GM18508 (cell line): ENCODE measurements around the gene BTNL9.
"Not testable (repeated sequence)": the region's sequence is repeated elsewhere in the genome, so short reads cannot be mapped to it uniquely, and the experiment has no call there.

ENCODE experiments used
- ATAC-seq: cut with Tn5 transposase; IDR thresholded peaks from one replicate; pipeline ENCODE4 v1.9.1; 2021; ENCODE audit warnings: moderate number of reproducible peaks; ENCODE audit not compliant: insufficient read depth, unreplicated experiment

BTNL9 gene

DNA sequence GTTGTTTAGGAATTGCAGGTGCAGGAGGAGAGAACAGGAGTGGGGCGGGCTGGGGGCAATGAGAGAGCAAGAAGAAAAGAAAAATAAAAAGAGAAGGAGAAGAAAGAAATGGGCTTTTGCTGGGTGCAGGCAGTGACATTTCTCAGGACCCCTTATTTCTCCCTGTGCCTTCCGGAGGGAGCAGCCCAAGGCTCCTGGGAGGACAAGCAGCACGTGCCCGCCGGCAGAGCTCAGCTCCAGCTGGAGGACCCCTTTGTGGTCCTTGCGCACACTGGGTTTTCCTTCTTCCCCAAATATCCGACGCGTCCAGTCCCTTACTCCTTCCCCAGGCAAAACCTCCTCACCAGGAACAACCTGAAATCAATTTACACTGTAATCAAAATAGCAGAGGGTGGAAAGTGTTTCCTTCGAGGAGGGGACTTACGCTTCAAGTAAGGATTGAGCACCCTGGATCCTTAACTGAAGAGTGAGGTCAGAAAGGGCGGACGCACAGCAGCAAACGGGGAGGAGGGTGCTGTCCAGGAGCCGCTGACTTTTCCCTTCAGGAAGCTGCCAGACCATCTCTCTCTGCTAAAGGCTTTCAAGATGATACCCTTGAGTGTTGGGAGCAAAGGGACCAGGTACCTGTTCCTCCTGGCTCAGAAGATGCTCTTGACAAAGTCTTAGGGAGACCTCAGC lies 2.1 kb downstream of the BTNL9 start:
- ATAC-seq, result no peak

DNA sequence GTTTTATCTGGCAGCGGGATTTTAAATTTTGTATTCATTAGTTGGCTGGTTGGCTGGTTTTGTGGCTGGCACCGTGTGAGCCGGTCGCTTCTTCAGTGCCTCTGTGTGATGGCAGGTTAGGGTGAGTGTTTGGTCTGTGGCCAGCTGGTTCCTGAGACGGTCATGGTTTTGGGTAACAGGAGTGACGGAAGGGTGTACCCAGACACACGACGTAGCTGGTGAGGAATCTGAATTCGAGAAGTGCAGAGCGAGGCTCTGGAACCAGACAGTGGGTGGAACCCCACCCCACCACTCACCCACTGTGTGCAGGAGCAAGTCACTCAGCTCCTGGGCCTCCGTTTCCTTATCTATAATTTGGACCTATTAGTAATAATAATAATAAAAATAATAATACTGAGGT lies 2.7 kb downstream of the BTNL9 start:
- no peak for ATAC-seq

DNA sequence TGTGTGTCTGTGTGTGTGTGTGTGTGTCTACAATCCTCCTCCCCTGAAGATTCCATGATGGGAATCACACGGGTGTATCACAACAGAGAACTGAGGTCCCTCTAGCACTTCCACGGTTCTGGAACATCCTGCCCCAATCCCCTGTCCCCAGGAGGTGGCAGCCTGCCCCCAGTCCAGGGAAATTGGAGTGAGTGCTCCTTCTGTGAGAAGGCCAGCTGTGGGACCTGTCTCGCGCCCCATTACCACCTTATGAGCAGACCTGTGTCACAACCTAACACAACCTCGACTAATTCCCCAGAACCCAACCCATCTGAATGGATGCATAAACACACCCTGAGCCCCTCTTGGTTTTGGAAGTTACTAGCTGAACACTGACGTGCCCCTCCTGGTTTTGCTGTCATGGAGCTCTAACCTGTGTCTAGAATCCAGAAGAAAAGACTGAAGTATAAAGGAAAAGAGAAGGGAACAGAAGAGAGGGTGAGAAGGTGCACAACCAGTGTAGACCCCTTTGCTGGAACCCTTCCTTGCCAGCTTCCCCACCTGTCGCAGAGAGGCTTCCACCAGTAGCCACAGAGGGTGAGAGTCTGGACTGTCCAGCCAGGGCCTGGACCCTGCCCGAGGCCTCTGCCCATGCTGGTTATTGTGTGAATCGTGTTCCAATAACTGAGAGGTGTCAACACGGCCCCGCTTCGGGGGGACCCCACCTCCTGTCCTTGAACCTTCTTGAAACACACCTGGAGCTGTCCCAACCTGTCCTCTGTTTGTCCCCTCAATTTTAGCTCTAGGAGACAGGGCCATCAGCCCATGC lies 3.4 kb downstream of the BTNL9 start:
- ATAC-seq, result no peak

DNA sequence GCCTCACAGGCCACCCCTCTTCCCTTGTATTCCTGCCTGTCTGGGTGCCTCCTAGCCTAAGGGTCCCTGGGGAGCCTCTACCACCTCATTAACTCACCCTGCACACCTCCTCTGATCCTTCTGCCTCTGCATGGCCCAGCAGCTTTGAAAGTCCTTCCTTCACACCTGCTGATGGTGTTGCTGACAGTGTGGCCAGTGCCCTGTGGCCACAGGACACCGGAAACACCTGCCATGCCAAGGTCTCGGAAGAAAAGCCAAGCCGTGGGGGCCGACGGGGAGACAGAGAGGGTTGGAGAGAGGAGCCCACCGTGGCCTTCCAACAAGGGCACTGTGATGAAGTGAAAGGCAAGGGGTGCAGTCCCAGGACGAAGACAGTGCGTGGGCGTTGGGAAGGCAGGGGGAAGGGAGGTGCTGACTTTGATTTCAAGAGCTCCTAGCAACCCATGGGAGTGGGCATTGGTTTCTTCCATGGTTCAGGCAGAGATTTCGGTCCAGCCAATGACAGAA lies 4.1 kb downstream of the BTNL9 start:
- no peak for ATAC-seq

DNA sequence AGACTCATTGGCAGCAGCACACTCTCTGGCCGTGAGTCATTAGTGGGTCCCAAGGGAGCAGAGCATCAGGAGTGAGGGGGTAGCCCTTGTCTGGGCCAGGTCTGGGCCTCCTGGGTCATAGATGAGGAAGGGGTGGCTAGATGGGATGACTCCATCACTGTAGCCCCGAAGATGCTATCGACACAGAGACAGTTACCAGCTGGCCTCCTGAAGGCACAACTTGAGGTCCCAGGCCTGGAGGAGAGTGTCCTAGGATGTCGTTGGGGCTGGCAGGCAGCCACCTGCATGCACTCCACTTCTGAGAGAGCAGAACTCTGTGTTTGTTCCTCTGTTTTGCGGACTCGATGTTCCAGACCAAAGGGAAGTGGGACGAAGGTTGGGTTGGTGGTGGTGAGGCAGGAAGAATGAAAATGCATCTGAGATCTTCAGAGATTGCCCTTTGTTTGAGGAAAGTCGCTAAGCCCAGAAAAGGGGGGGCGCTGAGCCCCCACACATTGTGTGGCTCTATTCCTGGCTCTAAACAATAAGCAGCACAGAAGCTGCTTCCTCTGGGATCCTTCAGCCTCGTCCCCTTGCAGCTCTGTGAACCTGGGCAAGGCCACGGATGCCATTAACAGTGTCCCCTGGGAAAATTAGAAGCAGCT lies 4.7 kb downstream of the BTNL9 start:
- ATAC-seq, result no peak

DNA sequence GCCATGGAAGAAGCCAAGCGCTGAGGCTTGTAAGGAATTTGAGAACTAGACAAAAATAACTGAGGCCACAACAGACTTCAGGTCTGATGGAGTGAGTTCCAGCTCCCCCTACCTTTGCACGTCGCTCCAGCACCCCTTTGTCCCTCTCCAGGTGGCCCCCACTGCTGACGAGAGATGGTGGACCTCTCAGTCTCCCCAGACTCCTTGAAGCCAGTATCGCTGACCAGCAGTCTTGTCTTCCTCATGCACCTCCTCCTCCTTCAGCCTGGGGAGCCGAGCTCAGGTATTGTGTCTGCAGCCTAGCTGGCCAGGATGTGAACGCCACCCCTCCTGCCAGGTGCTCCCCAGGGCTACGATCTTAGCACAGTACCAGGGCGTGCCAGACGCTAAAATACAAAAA lies 5.2 kb downstream of the BTNL9 start:
- no peak for ATAC-seq

DNA sequence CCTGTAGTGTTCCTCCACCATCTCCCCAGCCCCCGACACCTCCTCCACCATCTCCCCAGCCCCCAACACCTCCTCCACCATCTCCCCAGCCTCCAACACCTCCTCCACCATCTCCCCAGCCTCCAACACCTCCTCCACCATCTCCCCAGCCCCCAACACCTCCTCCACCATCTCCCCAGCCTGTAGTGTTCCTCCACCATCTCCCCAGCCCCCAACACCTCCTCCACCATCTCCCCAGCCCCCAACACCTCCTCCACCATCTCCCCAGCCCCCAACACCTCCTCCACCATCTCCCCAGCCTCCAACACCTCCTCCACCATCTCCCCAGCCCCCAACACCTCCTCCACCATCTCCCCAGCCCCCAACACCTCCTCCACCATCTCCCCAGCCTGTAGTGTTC lies 5.8 kb downstream of the BTNL9 start:
- not testable (repeated sequence) for ATAC-seq

DNA sequence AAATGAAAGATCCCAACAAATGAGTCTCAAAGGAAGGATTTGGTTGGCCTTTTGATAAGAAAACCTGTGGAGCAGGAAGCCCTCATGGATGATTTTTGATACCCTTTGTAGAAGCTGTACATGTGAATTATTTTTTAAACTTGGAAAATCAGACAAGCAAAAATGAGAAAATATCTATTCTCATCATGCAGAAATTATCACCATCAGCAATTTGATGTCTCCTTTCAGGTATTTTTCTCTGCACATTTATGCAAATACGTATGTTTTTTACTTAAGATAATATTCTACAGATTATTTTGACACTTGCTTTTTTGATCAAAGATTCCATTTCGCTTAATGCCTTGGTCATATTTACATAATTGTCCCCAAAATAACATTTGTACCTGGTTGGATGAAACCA lies 7.2 kb downstream of the BTNL9 start:
- ATAC-seq, result no peak

DNA sequence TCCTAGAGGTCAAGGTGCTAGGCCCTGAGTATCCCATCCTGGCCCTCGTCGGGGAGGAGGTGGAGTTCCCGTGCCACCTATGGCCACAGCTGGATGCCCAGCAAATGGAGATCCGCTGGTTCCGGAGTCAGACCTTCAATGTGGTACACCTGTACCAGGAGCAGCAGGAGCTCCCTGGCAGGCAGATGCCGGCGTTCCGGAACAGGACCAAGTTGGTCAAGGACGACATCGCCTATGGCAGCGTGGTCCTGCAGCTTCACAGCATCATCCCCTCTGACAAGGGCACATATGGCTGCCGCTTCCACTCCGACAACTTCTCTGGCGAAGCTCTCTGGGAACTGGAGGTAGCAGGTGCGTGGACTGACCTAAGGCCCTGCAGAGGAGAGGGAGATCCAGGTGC lies 7.9 kb downstream of the BTNL9 start:
- ATAC-seq, result no peak

DNA sequence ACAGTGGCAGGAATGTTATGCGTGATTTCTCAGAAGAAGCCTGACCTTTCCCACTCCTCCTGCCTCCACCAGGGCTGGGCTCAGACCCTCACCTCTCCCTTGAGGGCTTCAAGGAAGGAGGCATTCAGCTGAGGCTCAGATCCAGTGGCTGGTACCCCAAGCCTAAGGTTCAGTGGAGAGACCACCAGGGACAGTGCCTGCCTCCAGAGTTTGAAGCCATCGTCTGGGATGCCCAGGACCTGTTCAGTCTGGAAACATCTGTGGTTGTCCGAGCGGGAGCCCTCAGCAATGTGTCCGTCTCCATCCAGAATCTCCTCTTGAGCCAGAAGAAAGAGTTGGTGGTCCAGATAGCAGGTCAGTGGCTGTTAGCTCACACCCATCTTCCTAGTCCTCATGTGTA lies 9.9 kb downstream of the BTNL9 start:
- no peak for ATAC-seq

DNA sequence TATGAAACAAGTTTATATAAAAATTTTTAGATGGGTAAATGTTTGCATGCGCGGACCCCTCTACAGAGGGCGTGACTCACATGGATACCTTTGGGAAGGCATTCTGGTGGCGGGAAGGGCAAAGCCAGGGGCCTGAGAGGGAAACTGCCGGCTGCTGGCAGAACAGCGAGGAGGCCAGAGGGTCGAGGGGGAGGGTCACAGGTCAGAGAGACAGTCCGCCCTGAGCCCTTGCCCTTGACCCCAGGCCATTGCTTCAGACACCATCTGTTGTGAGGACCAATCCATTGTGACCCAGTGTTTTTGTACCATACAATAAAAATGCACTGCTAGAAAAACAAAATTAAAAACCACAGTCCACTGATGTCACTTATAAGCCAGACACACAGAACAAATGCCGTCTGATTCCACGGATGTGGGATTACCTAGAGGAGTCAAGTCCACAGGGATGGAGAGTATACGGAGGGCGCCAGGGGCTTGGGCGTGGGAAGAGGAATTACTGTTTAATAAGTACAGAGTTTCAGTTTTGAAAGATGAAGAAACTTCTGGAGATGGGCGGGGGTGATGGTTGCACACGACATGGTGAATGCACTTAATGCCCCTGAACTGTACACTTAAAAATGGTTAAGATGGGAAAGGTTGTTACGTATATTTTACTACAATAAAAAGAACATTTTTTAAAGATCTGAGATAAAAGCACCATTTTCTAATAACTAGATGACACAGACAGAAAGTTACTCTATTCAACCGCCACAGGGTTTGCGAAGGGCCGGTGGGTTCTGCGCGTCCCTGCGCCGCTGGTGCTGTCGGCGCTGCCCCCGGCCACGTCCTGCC lies 12.0 kb downstream of the BTNL9 start:
- no peak for ATAC-seq

DNA sequence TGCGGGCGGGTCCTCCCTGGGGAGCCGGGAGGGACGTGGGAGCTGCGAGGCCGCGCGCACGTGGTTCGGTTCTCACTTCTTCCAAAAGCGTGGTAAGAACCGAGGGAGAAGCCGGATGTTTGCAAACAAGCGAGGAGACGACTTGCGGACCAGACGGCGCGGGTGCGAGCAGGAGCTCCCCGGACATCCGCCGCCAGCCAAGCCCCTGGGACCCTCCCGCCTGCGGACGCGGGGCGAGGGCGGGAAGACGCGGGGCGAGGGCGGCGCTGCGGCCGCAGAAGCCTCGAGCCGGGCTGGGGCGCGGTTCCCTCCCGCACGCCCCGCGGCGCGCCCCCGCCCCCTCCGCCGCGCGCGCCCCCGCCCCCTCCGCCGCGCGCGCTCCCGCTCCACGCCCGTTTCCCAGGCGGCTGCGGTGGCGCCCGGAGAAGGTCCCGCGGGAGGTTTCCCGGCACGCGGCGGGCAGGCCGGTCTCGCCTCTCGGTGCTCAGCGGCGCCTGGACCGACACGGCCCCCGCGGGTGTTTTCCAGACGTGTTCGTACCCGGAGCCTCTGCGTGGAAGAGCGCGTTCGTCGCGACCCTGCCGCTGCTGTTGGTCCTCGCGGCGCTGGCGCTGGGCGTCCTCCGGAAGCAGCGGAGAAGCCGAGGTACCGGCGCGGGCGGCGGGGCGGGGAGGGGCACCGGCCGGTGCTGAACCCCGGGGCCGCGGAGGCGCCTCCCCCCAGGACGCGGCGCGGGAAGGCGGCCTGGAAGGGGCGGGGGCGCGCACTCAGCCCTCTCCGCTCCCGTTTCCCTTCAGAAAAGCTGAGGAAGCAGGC lies 12.8 kb downstream of the BTNL9 start:
- ATAC-seq, result no peak

DNA sequence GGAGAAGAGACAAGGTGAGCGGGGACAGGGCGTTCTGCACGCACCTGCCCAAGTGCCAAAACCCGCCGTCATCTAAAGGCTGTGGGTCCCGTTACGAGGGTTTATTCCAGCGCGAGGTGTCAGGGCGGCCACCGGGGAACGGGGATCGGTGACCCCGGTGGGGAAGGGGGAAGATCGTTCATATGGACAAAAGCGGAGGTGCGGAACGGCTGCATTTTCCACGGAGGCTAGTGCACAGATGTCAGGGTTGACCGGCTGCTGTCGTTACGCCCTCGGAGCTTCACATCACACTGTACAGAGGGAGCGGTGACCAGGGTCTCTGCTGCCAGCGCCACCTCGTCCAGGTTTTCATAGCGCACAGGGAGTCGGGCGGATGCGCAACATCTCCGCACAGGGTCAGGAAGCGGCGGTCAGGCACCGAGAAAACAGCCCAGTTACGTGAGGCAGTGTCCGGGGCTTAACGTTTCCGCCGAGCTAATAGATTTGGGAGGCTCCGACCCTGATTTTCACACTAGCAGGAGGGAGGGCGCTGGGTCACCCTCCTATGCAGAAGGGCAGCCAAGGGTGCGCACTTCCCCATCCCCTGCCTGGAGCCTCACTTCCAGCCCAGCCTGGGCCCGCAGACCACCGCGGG lies 13.5 kb downstream of the BTNL9 start:
- no peak for ATAC-seq

DNA sequence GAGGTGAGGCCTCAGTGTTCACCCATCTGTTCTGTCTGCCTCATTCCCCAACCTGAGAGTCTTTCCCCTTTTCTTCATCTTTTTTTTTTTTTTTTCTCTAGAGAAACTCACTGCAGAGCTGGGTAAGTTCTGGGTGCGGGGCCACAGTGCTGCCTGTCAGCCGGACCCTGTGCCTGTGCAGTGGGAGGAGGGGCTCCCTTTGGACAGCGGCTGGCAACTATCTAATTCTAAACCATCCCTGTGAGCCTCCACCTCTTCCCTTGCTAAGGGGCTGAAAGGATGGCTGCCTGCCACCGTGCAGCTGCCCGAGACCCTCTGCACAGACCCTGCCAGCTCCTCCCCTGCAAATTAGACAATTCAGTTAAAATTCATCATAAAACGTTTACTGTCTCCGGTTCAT lies 14.1 kb downstream of the BTNL9 start:
- ATAC-seq, result no peak

DNA sequence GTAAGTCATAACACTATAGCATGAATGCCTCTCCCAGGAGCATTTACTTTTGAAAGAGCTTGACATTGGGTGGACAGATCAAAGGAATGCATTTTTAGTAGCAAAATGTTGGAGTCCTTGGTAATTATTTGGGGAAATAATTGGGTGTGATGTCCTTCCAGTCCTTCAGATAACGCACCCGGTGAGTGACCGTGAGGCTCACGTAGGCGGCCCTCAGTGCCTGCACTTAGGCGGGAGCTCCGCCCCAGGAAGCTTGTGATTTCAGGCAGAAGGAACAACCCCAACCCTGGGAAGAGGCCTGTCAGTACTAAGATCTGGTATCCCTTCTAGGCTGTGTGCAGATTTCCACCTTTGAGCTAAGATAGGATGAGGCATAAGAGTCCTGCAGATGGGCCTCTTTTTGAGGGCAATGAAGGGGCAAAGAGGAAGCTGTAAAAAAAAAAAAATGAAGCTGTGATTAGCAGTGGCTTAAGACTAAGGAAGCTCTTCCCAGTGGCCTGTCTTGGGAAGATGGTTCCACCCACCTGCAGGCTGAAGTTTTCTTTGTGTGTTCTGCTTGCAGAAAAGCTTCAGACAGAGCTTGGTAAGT lies 14.9 kb downstream of the BTNL9 start:
- no peak for ATAC-seq

DNA sequence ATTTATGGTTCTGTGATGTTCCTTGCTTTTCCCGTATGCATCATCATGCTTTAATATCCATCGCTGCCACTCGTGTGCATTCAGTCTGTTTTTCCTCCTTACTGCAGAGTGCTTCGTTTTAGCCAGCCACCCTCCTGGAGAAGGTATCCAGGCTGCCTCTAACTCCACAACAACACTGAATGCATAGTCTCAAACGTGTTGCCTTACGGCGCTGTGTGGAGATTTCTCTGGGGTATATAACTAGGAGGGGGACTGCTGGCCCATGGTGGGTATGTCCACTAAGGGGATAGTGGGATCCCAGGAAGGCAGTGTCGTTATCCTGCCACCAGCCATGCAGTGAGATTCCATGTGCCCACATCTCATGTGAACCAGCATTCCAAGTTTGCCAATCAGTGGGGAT lies 16.4 kb downstream of the BTNL9 start:
- no peak for ATAC-seq

DNA sequence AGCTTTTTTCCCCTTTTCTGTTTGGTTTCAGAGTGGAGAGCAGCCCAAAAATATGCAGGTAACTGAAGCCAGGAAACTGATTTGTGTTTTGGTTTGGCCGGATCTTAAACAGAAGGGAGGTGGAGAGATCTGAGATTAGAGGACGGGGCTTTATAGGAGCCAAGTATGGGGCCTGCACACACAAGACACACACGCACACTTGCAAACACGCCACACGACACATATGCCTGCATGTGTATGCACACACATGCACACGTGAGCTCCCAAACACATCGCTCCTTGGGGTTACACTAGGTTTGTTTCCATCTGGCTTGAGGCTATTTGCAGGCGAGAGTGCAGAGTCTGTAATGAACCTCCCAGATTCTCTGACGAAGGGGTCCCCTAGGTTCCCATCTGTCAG lies 18.3 kb downstream of the BTNL9 start:
- ATAC-seq, result no peak

DNA sequence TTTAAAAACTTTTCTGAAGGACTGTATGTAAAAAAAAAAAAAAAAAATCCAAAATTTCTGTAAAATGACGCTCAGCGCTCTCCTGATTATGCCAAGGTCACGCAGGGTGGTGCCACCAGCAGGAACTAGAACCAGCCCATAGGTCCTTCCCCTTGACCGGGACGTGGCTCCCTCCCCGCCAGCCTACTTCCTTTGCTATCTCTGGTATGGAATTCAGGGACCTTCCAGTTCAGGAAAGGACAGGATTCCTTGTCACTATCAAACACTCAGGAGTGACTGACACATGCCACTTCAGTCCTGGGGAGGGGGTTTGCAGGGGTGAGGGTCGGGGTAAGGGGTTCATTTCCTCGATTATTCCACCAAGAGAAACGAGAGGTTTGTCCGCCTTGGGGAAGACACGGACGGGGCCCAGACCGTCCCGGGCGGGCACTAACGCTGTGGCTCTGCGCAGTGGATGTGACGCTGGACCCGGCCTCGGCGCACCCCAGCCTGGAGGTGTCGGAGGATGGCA lies 18.8 kb downstream of the BTNL9 start:
- ATAC-seq, result no peak
